Measurements from ENCODE around the gene ZRANB3.

Gene ZRANB3

DNA sequence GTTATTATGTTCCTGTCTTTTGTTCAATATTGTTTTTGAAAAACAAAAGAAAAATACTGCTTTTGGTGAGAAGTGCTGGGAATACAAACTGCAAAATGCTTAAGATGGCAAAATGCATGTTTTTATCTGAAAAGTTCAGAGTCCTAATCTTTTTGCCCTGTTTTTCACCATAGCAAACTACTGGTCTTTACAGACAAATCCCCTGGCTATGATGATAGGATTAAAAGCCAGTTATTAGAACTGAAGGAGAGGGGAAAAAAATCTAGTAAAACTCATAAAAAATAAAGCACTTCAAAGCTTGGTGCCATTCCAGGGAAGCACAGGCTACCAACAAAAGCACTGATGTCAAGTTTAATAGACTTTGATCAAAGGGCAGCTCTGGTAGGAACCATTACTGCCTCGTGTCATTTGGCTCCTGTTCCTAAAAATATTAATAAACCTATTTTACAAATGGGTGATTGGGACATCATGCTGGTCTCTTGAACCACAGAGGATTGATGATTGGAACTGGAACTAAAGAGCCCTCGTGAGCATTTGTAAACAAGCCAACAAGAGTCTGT, 284.2 kb downstream of the ZRANB3 start:
- no peak overlapping the region for H3K4me3 ChIP-seq (replicated peaks; ENCODE audit: low read depth, low read length)
- no peak for DNase-seq (ENCODE audit: extremely low read depth, low read depth)
- TF ChIP-seq, protein P1, sequence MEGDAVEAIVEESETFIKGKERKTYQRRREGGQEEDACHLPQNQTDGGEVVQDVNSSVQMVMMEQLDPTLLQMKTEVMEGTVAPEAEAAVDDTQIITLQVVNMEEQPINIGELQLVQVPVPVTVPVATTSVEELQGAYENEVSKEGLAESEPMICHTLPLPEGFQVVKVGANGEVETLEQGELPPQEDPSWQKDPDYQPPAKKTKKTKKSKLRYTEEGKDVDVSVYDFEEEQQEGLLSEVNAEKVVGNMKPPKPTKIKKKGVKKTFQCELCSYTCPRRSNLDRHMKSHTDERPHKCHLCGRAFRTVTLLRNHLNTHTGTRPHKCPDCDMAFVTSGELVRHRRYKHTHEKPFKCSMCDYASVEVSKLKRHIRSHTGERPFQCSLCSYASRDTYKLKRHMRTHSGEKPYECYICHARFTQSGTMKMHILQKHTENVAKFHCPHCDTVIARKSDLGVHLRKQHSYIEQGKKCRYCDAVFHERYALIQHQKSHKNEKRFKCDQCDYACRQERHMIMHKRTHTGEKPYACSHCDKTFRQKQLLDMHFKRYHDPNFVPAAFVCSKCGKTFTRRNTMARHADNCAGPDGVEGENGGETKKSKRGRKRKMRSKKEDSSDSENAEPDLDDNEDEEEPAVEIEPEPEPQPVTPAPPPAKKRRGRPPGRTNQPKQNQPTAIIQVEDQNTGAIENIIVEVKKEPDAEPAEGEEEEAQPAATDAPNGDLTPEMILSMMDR (IDR thresholded peaks at IDR 0.05; ENCODE audit: low read depth, low read length, missing control alignments): no peak

GRCh38 chr2:135245071-135245470, 285.9 kb downstream of the ZRANB3 start:
- no peak for DNase-seq (ENCODE audit: extremely low read depth, low read depth)
- TF ChIP-seq, protein P1 (IDR thresholded peaks at IDR 0.05; ENCODE audit: low read depth, low read length, missing control alignments): no peak
- H3K4me3 ChIP-seq (replicated peaks; ENCODE audit: low read depth, low read length): no peak overlapping the region

DNA sequence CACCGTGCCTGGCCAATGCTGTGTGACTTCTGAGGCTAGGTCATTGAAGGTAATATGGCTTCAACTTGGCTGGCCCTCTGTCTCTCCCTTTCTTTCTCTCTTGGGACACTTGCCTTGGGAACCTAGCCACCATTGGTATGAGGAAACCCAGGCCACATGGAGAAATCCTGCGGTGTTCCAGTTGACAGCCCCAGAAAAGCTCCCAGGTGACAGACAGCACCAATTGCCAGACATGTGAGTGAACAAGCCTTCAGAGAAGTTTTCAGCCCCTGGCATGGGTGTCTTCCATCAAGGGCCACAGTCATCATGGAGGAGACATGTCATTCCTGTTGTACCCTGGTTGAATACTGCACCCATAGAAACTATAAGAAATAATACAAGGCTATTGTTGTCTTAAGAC, 292.4 kb downstream of the ZRANB3 start:
- TF ChIP-seq, protein P1 (IDR thresholded peaks at IDR 0.05; ENCODE audit: low read depth, low read length, missing control alignments): no peak
- no peak for DNase-seq (ENCODE audit: extremely low read depth, low read depth)

DNA sequence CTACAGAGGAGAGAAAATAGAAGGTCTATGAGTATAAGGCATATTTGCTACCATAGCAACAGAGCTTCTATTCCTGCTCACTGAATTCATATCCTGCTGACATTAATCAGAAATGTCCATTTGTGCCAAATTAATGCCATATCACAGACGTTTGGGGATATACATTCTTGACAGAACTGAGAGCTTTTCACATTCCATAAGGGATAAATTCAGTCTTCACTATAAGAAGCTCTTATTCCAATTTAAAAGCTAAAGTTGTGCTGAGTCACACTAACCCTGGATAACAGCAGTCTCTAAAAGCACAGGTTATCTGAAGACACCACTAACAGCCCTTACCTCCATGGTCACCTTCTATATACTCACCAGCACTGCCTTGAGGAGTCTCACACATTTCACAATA, 300.9 kb downstream of the ZRANB3 start:
- no peak overlapping the region for H3K4me3 ChIP-seq (replicated peaks; ENCODE audit: low read depth, low read length)
- TF ChIP-seq, protein P1 (IDR thresholded peaks at IDR 0.05; ENCODE audit: low read depth, low read length, missing control alignments): no peak
- no peak for DNase-seq (ENCODE audit: extremely low read depth, low read depth)

More for the DNA sequence above, 292.4 kb downstream of the ZRANB3 start:
- H3K4me3 ChIP-seq (replicated peaks; ENCODE audit: low read depth, low read length): no peak overlapping the region

GRCh38 chr2:135227386-135227785, 303.6 kb downstream of the ZRANB3 start:
- DNase-seq (ENCODE audit: extremely low read depth, low read depth): no peak
- H3K4me3 ChIP-seq (replicated peaks; ENCODE audit: low read depth, low read length): no peak overlapping the region
- TF ChIP-seq, protein P1 (IDR thresholded peaks at IDR 0.05; ENCODE audit: low read depth, low read length, missing control alignments): no peak

GRCh38 chr2:135226961-135227360, 304.1 kb downstream of the ZRANB3 start:
- TF ChIP-seq, protein P1 (IDR thresholded peaks at IDR 0.05; ENCODE audit: low read depth, low read length, missing control alignments): no peak
- DNase-seq (ENCODE audit: extremely low read depth, low read depth): no peak
- H3K4me3 ChIP-seq (replicated peaks; ENCODE audit: low read depth, low read length): no peak overlapping the region

DNA sequence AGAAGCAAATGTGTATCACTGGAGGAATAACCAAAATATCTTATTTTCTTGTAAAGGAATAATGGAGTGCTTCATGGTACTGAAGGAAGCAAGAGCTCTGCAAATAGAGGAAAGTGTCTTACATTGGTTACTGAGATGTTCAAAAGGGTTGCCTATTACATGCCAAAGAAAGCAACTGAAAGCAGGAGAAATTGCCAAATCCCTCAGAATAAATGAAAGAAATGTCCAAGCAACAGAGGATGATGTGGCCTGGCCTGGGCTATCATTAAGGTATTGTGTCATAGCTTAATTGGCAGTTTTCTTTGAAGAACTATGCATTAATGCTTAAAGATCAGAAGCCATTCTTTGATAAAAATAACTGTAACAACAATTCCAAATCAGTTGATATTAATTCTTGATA, 305.2 kb downstream of the ZRANB3 start:
- H3K4me3 ChIP-seq (replicated peaks; ENCODE audit: low read depth, low read length): no peak overlapping the region
- no peak for DNase-seq (ENCODE audit: extremely low read depth, low read depth)
- TF ChIP-seq, protein P1 (IDR thresholded peaks at IDR 0.05; ENCODE audit: low read depth, low read length, missing control alignments): no peak

Data from HFF-Myc (cell line).